Measurements from ENCODE around the gene NUDT16.

Gene NUDT16

DNA sequence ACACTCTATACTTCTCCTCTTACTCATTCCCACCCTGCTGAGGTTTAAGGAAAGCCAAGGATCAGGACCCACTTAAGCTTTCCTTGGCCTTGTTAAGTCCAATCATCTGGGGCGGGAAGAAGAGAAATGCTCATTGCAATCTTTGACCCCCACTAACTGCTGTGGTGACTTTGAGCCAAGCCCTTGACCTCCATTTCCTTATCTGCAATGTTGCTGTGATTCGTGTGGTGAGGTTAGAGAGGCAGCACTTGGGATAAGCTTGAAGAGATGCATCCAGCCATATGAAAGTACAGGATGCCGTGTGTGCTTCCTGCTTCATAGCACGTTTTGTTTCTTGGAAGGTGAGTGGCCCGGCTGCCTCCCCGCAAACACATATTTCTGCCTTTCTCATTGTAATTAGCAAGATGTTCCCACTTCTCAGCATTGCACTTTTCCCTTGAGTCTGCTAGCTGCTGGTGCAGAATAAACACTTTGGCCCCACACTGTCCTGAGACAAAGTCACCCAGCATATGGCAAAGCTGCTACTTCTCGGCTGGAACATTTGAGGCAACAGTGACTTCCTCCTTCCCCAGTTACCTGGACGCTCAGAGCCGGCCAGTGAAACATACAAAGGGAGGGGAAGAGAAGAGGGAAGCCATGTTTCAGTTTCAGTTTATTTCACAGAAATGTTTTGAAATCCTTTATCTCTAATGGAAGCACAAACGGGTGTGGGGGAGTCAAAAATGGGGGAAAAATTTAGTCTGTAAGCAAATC, 10.5 kb upstream of the NUDT16 start:
- H3K27ac ChIP-seq (ENCODE audit: extremely low read depth, low read depth, low read length) = no peak overlapping the region
- ChIA-PET CTCF (no interaction called here), POLR2A (no interaction called here)
- no peak for TF ChIP-seq ZNF837 (tag by site-specific recombination; IDR thresholded peaks at IDR 0.05)
- TF ChIP-seq, protein P1, sequence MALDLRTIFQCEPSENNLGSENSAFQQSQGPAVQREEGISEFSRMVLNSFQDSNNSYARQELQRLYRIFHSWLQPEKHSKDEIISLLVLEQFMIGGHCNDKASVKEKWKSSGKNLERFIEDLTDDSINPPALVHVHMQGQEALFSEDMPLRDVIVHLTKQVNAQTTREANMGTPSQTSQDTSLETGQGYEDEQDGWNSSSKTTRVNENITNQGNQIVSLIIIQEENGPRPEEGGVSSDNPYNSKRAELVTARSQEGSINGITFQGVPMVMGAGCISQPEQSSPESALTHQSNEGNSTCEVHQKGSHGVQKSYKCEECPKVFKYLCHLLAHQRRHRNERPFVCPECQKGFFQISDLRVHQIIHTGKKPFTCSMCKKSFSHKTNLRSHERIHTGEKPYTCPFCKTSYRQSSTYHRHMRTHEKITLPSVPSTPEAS (tag by site-specific recombination; IDR thresholded peaks at IDR 0.05) = no peak
- TF ChIP-seq TRIM28 (IDR thresholded peaks at IDR 0.05; ENCODE audit: borderline replicate concordance, low read length) = no peak
- TF ChIP-seq, protein P2, sequence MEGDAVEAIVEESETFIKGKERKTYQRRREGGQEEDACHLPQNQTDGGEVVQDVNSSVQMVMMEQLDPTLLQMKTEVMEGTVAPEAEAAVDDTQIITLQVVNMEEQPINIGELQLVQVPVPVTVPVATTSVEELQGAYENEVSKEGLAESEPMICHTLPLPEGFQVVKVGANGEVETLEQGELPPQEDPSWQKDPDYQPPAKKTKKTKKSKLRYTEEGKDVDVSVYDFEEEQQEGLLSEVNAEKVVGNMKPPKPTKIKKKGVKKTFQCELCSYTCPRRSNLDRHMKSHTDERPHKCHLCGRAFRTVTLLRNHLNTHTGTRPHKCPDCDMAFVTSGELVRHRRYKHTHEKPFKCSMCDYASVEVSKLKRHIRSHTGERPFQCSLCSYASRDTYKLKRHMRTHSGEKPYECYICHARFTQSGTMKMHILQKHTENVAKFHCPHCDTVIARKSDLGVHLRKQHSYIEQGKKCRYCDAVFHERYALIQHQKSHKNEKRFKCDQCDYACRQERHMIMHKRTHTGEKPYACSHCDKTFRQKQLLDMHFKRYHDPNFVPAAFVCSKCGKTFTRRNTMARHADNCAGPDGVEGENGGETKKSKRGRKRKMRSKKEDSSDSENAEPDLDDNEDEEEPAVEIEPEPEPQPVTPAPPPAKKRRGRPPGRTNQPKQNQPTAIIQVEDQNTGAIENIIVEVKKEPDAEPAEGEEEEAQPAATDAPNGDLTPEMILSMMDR (tag by site-specific recombination; IDR thresholded peaks at IDR 0.05) = no peak
- TF ChIP-seq, protein P3, sequence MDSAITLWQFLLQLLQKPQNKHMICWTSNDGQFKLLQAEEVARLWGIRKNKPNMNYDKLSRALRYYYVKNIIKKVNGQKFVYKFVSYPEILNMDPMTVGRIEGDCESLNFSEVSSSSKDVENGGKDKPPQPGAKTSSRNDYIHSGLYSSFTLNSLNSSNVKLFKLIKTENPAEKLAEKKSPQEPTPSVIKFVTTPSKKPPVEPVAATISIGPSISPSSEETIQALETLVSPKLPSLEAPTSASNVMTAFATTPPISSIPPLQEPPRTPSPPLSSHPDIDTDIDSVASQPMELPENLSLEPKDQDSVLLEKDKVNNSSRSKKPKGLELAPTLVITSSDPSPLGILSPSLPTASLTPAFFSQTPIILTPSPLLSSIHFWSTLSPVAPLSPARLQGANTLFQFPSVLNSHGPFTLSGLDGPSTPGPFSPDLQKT (IDR thresholded peaks at IDR 0.05; ENCODE audit: borderline replicate concordance, low read depth, low read length) = no peak
- no peak for TF ChIP-seq YY1 (tag by site-specific recombination; IDR thresholded peaks at IDR 0.05)
- TF ChIP-seq, protein P4, sequence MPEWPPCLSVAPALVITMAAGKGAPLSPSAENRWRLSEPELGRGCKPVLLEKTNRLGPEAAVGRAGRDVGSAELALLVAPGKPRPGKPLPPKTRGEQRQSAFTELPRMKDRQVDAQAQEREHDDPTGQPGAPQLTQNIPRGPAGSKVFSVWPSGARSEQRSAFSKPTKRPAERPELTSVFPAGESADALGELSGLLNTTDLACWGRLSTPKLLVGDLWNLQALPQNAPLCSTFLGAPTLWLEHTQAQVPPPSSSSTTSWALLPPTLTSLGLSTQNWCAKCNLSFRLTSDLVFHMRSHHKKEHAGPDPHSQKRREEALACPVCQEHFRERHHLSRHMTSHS (tag by site-specific recombination; IDR thresholded peaks at IDR 0.05) = no peak
- no peak for TF ChIP-seq ZNF311 (tag by site-specific recombination; IDR thresholded peaks at IDR 0.05; ENCODE audit: borderline replicate concordance)
- no peak for TF ChIP-seq ZNF114 (tag by site-specific recombination; IDR thresholded peaks at IDR 0.05)
- no peak for TF ChIP-seq ZNF324 (tag by site-specific recombination; IDR thresholded peaks at IDR 0.05)
- TF ChIP-seq ZNF791 (tag by site-specific recombination; IDR thresholded peaks at IDR 0.05) = no peak
- TF ChIP-seq ZNF302 (tag by site-specific recombination; IDR thresholded peaks at IDR 0.05; ENCODE audit: low read depth) = no peak
- no peak for TF ChIP-seq GFI1B (tag by site-specific recombination; IDR thresholded peaks at IDR 0.05)
- TF ChIP-seq ZNF48 (tag by site-specific recombination; IDR thresholded peaks at IDR 0.05) = no peak
- no peak for TF ChIP-seq ZNF629 (tag by site-specific recombination; IDR thresholded peaks at IDR 0.05)
- TF ChIP-seq ZNF785 (tag by site-specific recombination; IDR thresholded peaks at IDR 0.05) = no peak
- H3K36me3 ChIP-seq (ENCODE audit: control insufficient read depth in 2 of 2, insufficient read depth in 1 of 2, low read length in 2 of 2) = peaks cover 0 to 9% of the 10 kb centered on the region in 2 experiments; a peak in 1 of 3 replicates
- no peaks in the 10 kb centered on the region for H3K9me3 ChIP-seq (ENCODE audit: control insufficient read depth, insufficient read depth, low read depth, low read length)
- no peaks in the 10 kb centered on the region for H3K4me1 ChIP-seq (ENCODE audit: control insufficient read depth, insufficient read depth, low read length)
- no peak overlapping the region for H3K4me3 ChIP-seq (ENCODE audit: low read depth, low read length)

DNA sequence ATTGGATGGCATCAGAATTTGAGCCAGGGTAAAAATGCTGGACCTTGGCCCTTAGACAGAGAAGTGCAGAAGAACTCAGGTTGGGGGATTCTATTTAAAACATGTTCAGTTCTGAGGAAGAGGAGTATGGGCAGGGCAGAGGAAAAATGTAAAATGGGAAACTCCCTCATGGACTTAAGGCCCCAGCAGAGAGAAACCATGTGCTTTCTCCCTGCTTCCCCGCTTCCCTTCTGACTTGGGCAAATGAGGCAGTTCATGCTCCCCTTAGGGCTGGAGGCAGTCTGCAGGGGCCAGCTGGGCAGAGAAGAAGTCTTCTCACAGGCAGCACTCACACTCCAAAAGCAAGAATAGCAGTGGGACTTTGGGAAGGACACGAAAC, 9.9 kb upstream of the NUDT16 start:
- no peaks in the 10 kb centered on the region for H3K9me3 ChIP-seq (ENCODE audit: control insufficient read depth, insufficient read depth, low read depth, low read length)
- H3K27ac ChIP-seq (ENCODE audit: extremely low read depth, low read depth, low read length) = no peak overlapping the region
- H3K4me1 ChIP-seq (ENCODE audit: control insufficient read depth, insufficient read depth, low read length) = no peaks in the 10 kb centered on the region
- ChIA-PET CTCF (interaction anchor here (0.6 kb wide), 1 partner anchor 8 kb away, joined by 3 read pairs; no protein-coding TSS in a partner anchor), POLR2A (no interaction called here)
- H3K4me3 ChIP-seq (ENCODE audit: low read depth, low read length) = no peak overlapping the region
- H3K36me3 ChIP-seq (ENCODE audit: control insufficient read depth in 2 of 2, insufficient read depth in 1 of 2, low read length in 2 of 2) = peaks cover 0 to 12% of the 10 kb centered on the region in 2 experiments; a peak in 1 of 3 replicates
- no peak for TF ChIP-seq OSR2 (tag by site-specific recombination; IDR thresholded peaks at IDR 0.05)
- TF ChIP-seq, protein P5, sequence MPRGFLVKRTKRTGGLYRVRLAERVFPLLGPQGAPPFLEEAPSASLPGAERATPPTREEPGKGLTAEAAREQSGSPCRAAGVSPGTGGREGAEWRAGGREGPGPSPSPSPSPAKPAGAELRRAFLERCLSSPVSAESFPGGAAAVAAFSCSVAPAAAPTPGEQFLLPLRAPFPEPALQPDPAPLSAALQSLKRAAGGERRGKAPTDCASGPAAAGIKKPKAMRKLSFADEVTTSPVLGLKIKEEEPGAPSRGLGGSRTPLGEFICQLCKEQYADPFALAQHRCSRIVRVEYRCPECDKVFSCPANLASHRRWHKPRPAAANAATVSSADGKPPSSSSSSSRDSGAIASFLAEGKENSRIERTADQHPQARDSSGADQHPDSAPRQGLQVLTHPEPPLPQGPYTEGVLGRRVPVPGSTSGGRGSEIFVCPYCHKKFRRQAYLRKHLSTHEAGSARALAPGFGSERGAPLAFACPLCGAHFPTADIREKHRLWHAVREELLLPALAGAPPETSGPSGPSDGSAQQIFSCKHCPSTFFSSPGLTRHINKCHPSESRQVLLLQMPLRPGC (tag by site-specific recombination; IDR thresholded peaks at IDR 0.05) = no peak
- no peak for TF ChIP-seq ZNF473 (tag by site-specific recombination; IDR thresholded peaks at IDR 0.05)
- TF ChIP-seq, protein P6, sequence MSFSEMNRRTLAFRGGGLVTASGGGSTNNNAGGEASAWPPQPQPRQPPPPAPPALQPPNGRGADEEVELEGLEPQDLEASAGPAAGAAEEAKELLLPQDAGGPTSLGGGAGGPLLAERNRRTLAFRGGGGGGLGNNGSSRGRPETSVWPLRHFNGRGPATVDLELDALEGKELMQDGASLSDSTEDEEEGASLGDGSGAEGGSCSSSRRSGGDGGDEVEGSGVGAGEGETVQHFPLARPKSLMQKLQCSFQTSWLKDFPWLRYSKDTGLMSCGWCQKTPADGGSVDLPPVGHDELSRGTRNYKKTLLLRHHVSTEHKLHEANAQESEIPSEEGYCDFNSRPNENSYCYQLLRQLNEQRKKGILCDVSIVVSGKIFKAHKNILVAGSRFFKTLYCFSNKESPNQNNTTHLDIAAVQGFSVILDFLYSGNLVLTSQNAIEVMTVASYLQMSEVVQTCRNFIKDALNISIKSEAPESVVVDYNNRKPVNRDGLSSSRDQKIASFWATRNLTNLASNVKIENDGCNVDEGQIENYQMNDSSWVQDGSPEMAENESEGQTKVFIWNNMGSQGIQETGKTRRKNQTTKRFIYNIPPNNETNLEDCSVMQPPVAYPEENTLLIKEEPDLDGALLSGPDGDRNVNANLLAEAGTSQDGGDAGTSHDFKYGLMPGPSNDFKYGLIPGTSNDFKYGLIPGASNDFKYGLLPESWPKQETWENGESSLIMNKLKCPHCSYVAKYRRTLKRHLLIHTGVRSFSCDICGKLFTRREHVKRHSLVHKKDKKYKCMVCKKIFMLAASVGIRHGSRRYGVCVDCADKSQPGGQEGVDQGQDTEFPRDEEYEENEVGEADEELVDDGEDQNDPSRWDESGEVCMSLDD (tag by site-specific recombination; IDR thresholded peaks at IDR 0.05) = no peak
- TF ChIP-seq GLIS1 (tag by site-specific recombination; IDR thresholded peaks at IDR 0.05) = no peak
- TF ChIP-seq TCF7L2 (IDR thresholded peaks at IDR 0.05; ENCODE audit: borderline replicate concordance, low read depth, low read length) = no peak
- TF ChIP-seq ZNF654 (tag by site-specific recombination; IDR thresholded peaks at IDR 0.05; ENCODE audit: low read depth) = no peak
